ENCODE data around the gene SLC8A1.

SLC8A1 gene

GRCh38 chr2:40230707-40231432 is 221.0 kb downstream of the SLC8A1 start:
- DNase-seq (ENCODE audit: low spot score): no peak

- DNase-seq (ENCODE audit: low spot score): no peak
These were observed 221.7 kb downstream of the SLC8A1 start for GRCh38 chr2:40230186-40230585.

DNA sequence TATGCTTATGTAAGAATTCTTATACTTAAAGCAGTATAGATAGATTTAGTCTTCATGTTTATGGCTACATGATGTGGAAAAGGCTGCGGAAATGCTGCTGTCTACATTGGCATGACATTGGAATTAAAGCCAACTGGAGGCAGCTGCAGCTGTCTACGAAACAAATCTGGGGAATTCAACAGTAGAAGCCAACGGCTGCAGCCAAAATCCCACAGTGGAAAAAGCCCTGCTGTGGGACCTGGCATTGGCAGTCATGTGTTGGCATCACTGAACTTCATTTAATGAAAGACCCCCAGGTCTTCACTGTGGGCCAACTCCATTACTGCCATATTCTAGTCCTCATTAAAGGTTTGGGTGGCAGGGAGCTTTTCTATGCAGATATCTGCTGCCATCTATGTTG is 223.6 kb downstream of the SLC8A1 start:
- no peak for DNase-seq (ENCODE audit: low spot score)

- DNase-seq (ENCODE audit: low spot score): no peak
These were observed 224.7 kb downstream of the SLC8A1 start for GRCh38 chr2:40227210-40227609.

DNA sequence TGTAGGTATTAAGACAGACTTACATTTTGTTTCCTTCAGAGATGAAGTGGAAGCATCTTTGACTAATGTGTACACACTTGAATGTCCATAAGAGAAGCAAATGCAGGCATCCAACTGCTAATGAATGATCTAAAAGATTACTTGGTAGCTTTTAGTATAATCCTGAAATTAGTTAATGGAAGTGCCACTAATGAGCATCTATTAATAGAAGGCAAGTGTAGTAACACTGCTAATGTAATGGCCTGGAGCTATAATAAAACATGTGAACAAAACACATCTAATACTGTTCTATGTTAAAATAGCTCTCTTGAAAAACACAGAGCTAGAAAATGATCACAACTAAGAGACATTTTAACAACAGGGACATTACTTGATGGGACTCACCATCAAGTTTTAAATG is 225.3 kb downstream of the SLC8A1 start:
- no peak for DNase-seq (ENCODE audit: low spot score)

- no peak for DNase-seq (ENCODE audit: low spot score)
These were observed 226.2 kb downstream of the SLC8A1 start for GRCh38 chr2:40225670-40226210.

DNA sequence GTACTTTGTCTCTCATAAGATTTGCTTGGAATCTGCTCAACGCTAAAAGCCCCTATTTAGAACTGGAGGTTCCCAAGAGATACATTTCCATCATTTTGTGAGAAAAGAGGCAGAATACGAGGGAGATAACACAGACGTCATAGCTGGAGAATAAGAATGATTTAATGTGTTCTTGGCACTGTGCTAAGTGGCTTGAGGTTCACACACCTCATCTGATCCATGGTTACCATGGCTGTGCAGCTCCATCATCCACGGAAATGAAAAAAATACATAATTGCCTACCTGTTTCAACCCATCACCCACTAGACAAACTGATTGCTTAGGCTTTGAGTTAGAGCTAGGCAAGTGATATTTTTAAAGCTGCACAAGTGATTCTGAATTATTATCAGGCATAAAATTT is 227.6 kb downstream of the SLC8A1 start:
- no peak for DNase-seq (ENCODE audit: low spot score)

DNA sequence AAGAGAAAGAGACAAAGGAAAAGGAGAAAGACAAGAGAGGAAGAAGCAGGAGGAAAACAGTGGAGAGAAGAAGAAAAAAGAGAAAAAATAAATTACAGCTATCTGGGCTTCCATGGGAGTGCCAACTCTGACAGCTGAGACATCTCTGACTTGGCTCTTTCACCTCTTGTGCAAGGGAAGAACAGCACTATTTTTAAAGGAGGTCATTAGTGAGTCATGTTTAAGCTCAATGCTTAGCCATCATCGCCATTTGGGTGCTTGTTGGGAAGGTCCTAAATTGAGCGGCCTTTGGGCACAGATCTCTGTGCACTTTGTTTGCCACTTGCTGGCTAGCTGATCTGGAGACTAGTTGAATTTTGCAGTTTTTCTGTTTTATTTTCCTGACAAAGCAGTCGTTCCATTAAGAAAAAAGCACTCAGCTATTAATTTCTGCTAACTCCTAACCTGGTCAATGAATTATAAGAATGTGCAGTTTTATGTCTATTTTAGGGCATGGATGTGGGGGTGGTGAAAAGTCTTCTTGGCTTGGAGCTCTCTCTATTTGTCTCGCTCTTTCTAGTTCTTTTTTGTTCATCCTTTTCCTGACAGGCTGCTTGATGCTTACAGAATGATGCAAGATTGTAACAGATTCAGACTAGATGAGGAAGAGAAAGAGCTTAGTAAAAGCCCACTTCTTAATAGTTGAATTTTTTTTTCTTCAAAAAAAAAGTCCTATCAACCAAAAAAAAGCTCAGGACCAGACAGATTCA is 231.5 kb downstream of the SLC8A1 start:
- DNase-seq (ENCODE audit: low spot score): no peak

DNA sequence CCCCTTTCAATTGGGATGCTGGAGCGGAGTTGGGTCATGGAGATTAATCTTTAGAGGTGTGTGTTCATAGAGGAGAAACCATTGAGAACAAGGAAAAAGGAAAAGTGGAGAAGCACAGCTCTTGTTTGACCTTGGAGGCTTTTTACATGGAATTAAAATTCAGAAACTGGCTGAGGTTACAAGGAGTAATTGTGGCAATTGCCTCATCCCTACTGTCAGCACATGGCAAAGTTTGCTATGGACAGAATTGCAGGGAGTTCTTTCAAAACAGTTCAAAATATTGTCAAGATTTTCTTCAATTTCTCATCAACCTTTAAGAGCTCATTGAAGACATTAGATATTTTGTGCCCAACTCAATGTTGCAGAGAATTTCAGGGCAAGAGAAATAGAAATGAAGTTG is 232.7 kb downstream of the SLC8A1 start:
- no peak for DNase-seq (ENCODE audit: low spot score)

DNA sequence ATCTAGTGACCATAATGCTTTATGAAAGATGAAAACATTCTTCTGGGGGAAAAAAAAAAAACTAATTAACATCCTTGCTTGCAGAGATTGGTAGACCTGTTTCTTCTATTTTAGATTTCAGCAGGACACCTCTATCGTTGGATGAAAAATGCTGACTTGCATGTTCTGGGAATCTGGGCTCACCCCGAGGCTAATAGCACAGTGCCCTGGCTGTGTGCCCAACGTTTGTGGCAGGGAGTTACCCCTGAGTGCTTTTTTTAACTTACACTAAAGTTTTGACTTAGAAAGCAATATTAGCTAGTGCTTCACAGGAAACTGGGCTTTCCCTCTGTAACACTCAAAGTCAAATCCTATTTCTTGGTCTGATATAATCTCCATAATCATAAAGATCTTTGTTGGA is 233.2 kb downstream of the SLC8A1 start:
- DNase-seq (ENCODE audit: low spot score): no peak

DNA sequence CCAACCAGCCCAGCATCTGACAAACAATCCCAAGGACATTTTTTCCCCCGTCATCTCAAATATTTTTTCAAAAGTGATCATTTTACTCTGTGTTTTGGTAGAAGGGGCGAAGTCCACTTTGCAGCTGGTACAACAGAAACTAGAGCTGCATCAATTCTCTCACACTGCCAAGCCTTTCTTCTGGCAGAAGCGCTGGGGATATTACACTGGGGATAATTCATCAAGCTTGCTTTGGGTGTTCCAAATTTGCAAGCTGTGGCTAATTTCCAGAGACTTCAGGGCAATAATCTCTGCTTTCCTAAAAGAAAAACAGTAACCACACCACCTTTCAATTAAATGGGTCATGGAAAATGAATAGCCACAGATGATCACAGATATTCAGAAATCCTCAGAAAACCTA is 238.3 kb downstream of the SLC8A1 start:
- no peak for DNase-seq (ENCODE audit: low spot score)

DNA sequence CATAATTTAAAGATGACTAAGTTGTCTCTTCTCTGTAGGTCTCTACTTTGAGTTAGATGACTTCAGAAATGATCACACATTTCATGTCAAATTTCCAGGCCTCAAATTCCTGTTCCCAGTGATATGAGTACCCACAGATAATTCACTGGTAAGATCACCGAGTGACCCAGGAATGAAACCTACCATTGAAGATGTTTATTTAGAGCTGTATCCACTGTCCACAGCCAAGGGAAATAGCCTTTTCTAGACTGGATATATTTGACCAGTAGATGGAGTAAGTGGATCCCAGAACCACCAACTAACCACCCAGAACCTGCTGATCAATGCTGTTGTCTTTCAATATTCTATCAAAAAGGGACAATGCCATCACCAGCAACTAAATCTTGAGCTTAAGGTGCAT is 238.8 kb downstream of the SLC8A1 start:
- no peak for DNase-seq (ENCODE audit: low spot score)

GRCh38 chr2:40210968-40211353 is 240.9 kb downstream of the SLC8A1 start:
- DNase-seq (ENCODE audit: low spot score): no peak

- no peak for DNase-seq (ENCODE audit: low spot score)
These were observed 241.4 kb downstream of the SLC8A1 start for GRCh38 chr2:40210344-40210967.

GRCh38 chr2:40209761-40210160 is 242.1 kb downstream of the SLC8A1 start:
- no peak for DNase-seq (ENCODE audit: low spot score)

DNA sequence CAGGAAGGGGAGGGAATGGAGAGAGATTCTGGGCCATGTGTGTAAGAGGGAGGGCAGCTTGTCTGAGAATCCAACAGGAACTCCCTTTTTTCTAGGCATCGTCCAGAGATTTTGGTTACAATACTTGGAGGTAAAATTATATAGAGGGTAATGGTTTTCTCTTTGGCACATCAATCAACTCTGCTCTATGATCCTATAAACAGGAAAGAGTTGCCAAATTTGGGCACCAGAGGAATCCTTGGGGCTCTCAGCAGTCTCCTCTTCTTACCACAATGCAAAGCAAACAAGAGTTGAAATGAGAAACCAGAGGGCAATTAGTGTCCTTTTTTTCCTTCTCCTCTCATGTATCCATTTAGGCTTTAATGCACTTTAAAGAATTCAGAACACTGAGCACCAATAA is 243.4 kb downstream of the SLC8A1 start:
- DNase-seq (ENCODE audit: low spot score): no peak

DNA sequence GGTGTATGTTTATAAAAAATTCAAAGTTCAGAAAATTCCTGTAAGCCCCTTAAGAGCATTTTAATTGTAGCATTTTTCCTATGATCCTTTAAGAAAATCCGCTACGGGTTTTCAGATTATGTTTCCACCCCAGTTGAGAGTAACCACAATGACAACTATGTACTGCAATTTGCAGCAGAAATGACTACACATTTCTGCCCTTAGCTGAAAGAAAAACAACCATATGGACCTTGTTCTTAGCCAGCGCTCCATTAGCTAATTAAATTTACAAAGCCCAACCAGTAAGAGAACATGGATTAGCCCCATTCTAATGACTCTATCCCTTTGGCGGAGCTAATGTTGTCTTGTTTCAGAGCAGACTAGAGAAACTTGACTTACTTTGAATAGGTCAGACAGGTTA is 247.6 kb downstream of the SLC8A1 start:
- no peak for DNase-seq (ENCODE audit: low spot score)

GRCh38 chr2:40202798-40203400 is 249.0 kb downstream of the SLC8A1 start:
- DNase-seq (ENCODE audit: low spot score): no peak

GRCh38 chr2:40201425-40201824 is 250.5 kb downstream of the SLC8A1 start:
- DNase-seq (ENCODE audit: low spot score): no peak

DNA sequence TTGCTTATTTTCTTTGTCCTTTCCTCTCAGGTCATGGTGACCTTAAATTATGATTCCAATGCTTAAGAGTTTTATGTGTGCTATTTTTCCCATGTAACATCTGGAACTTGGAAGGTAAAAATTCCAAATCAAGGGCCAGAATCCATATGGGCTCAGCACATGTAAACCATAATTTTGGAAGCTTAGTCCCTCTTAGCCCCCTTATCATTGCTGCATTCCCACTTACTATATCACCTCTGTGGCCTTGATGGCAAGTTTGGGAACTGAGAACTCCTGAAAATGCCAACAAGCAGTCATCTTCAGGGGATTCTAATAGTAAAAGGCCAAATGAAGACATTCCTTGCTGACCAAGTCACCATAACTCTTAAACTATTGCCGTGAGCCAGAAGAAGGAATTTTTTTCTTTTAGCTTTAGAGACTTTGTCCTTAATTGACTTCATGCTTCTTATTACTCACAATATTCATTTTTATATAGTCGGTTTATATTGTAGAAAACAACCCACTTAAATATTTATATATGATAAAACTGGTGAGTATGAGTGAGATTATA is 251.4 kb downstream of the SLC8A1 start:
- no peak for DNase-seq (ENCODE audit: low spot score)

GRCh38 chr2:40199771-40200170 is 252.1 kb downstream of the SLC8A1 start:
- DNase-seq (ENCODE audit: low spot score): no peak

GRCh38 chr2:40197121-40197520 is 254.8 kb downstream of the SLC8A1 start:
- DNase-seq (ENCODE audit: low spot score): no peak

Data from HuH-7.5 (cell line).